SK-N-SH (cell line): ENCODE measurements around the gene SNED1. TPM values are rescaled to one million over a fixed set of nuclear protein-coding genes. Genes with fewer than 3 reads are reported as not detected.

Source experiments
- CTCF ChIA-PET: fragments of 300-600, 350-600 bp; formaldehyde crosslinking; extraction: SDS; loops from one replicate; lab custom pipeline; 2021; lab: Yijun Ruan, JAX
- POLR2A ChIA-PET: fragments of 350-600 bp; sonication (Branson Sonifier 250); formaldehyde crosslinking; extraction: SDS; loops from one replicate; lab custom pipeline; 2020; ENCODE audit warnings: antibody characterized with exemption, inconsistent platforms; lab: Yijun Ruan, JAX
- DNase-seq: peaks from one replicate; pipeline ENCODE4 v3.0.0; 2012
- H2AFZ ChIP-seq: fragments of 200-600 bp; sonication (generic); 2 replicates; pipeline ENCODE4 v1.8.1; 2016; ENCODE audit warnings: antibody characterized with exemption, mild to moderate bottlenecking, low read depth
- H3F3A ChIP-seq: fragments of 200-600 bp; sonication (generic); replicated peaks from 2 replicates; pipeline ENCODE3; 2016; ENCODE audit warnings: antibody characterized with exemption, mild to moderate bottlenecking; ENCODE audit not compliant: insufficient read depth
- H3K27ac ChIP-seq, 2 experiments: fragments of 200-500 bp in 1 of 2; fragments of 200-600 bp in 1 of 2; sonication (Bioruptor generic) in 1 of 2; sonication (generic), shearing (Covaris generic) in 1 of 2; 2 replicates each; pipeline versions ENCODE4 v1.5.1 to v1.6.1; 2014 to 2016; ENCODE audit warnings: low read depth in 2 of 2, inconsistent platforms in 1 of 2, low read length in 1 of 2, mild to moderate bottlenecking in 1 of 2, mixed read lengths in 1 of 2
- H3K27me3 ChIP-seq: fragments of 200-600 bp; sonication (generic), shearing (Covaris generic); 2 replicates; pipeline ENCODE4 v1.6.1; 2016; ENCODE audit warnings: mixed run types; ENCODE audit not compliant: insufficient read depth
- H3K36me3 ChIP-seq, 2 experiments: fragments of 200-500 bp in 1 of 2; fragments of 200-600 bp in 1 of 2; sonication (Bioruptor generic) in 1 of 2; sonication (generic) in 1 of 2; replicated peaks in 1 of 2; 2 replicates each; pipeline versions ENCODE3 to v1.5.1; 2014 to 2016; ENCODE audit warnings: low read length in 1 of 2, mild to moderate bottlenecking in 1 of 2; ENCODE audit not compliant: insufficient read depth in 2 of 2, control insufficient read depth in 1 of 2
- H3K4me1 ChIP-seq, 2 experiments: fragments of 200-500 bp in 1 of 2; fragments of 200-600 bp in 1 of 2; sonication (Bioruptor generic) in 1 of 2; sonication (generic), shearing (Covaris generic) in 1 of 2; 2 replicates each; pipeline versions ENCODE4 v1.5.1 to v1.6.1; 2014 to 2016; ENCODE audit warnings: low read depth in 1 of 2, low read length in 1 of 2, mixed run types in 1 of 2; ENCODE audit not compliant: insufficient read depth in 2 of 2, control insufficient read depth in 1 of 2
- H3K4me2 ChIP-seq: fragments of 200-600 bp; sonication (generic), shearing (Covaris generic); 2 replicates; pipeline ENCODE4 v1.6.1; 2017; ENCODE audit warnings: mixed run types
- H3K4me3 ChIP-seq, 2 experiments: fragments of 200-500 bp in 1 of 2; fragments of 200-600 bp in 1 of 2; sonication (Bioruptor generic) in 1 of 2; sonication (generic), shearing (Covaris generic) in 1 of 2; 2 replicates each; pipeline versions ENCODE4 v1.5.1 to v1.8.1; 2014 to 2016; ENCODE audit warnings: low read depth in 2 of 2, inconsistent platforms in 1 of 2, low read length in 1 of 2, mild to moderate bottlenecking in 1 of 2, mixed read lengths in 1 of 2, moderate library complexity in 1 of 2
- H3K79me2 ChIP-seq: fragments of 200-600 bp; sonication (generic); 2 replicates; pipeline ENCODE4 v1.8.1; 2017; ENCODE audit warnings: mild to moderate bottlenecking; ENCODE audit not compliant: insufficient read depth
- H3K9ac ChIP-seq: fragments of 200-600 bp; sonication (generic); 2 replicates; pipeline ENCODE4 v1.6.1; 2017; ENCODE audit warnings: mixed run types
- H3K9me2 ChIP-seq: fragments of 200-600 bp; sonication (generic); 2 replicates; pipeline ENCODE4 v1.6.1; 2017; ENCODE audit warnings: mixed run types
- H3K9me3 ChIP-seq: fragments of 200-600 bp; sonication (generic); 2 replicates; pipeline ENCODE4 v1.6.1; 2017; ENCODE audit warnings: mixed run types, mild to moderate bottlenecking, moderate library complexity
- H4K20me1 ChIP-seq: fragments of 200-600 bp; sonication (generic); 2 replicates; pipeline ENCODE4 v1.6.1; 2017; ENCODE audit warnings: mild to moderate bottlenecking, mixed run types; ENCODE audit not compliant: insufficient read depth
- CHD2 ChIP-seq: fragments of 150-350 bp; IDR thresholded peaks from 2 replicates; pipeline ENCODE4 v1.6.1; 2018; ENCODE audit warnings: low read length; ENCODE audit not compliant: partially characterized antibody
- EP300 ChIP-seq, 2 experiments: IDR thresholded peaks; 2 replicates each; pipeline versions ENCODE4 v1.4.0 to v1.6.1; 2012; ENCODE audit warnings: borderline replicate concordance in 1 of 2, low read depth in 1 of 2, low read length in 1 of 2
- FOXJ3 ChIP-seq: sonication (generic); formaldehyde crosslinking; IDR thresholded peaks from 2 replicates; pipeline ENCODE4 v1.5.1; 2020; ENCODE audit warnings: mild to moderate bottlenecking, missing genetic modification reagents
- JUND ChIP-seq: IDR thresholded peaks from 2 replicates; pipeline ENCODE4 v1.4.0; 2012
- MEF2A ChIP-seq: IDR thresholded peaks from 2 replicates; pipeline ENCODE4 v1.4.0; 2012; ENCODE audit warnings: low read depth, borderline replicate concordance
- NFIC ChIP-seq: IDR thresholded peaks from 2 replicates; pipeline ENCODE4 v1.4.0; 2012; ENCODE audit warnings: borderline replicate concordance
- NRF1 ChIP-seq: IDR thresholded peaks from 2 replicates; pipeline ENCODE4 v1.6.1; 2012; ENCODE audit warnings: low read depth, mild to moderate bottlenecking, low read length
- PBX3 ChIP-seq: IDR thresholded peaks from 2 replicates; pipeline ENCODE4; 2012
- RCOR1 ChIP-seq: fragments of 150-350 bp; IDR thresholded peaks from 2 replicates; pipeline ENCODE4 v1.6.1; 2017; ENCODE audit warnings: antibody characterized with exemption, low read length
- RFX5 ChIP-seq: IDR thresholded peaks from 2 replicates; pipeline ENCODE4 v1.6.1; 2012; ENCODE audit warnings: mild to moderate bottlenecking, improper control_type of control experiment, low read length
- SMC3 ChIP-seq: IDR thresholded peaks from 2 replicates; pipeline ENCODE4 v1.6.1; 2012; ENCODE audit warnings: low read depth, low read length, improper control_type of control experiment
- YY1 ChIP-seq: IDR thresholded peaks from 2 replicates; pipeline ENCODE4 v1.4.0; 2012; ENCODE audit warnings: low read depth, mild to moderate bottlenecking
- WGBS: methylation state at CpG from one replicate; pipeline ENCODE4 v1.1.6; 2017; ENCODE audit warnings: low lambda C conversion rate; 5-methylcytosine and 5-hydroxymethylcytosine counted together
- polyA plus RNA-seq, 3 experiments: library from polyadenylated mRNA; depleted of rRNA; stranded (reverse); fragments of >200 nt; gene quantifications; 2 replicates each; pipeline ENCODE4 v1.2.3, GENCODE V29; 2012
- TF ChIP-seq, protein P1 (sequence below): fragments of 150-350 bp; IDR thresholded peaks from 2 replicates; pipeline ENCODE4 v1.6.1; 2017; ENCODE audit warnings: antibody characterized with exemption, low read length, low read depth, borderline replicate concordance
- TF ChIP-seq, protein P2 (sequence below): fragments of 200-600 bp; sonication (generic); IDR thresholded peaks from 2 replicates; pipeline ENCODE4 v1.6.1; 2017; ENCODE audit warnings: antibody characterized with exemption, mild to moderate bottlenecking, moderate library complexity
- TF ChIP-seq, protein P3 (sequence below): IDR thresholded peaks from 2 replicates; pipeline ENCODE4 v1.4.0; 2012; ENCODE audit warnings: low read depth, borderline replicate concordance

SNED1 gene
- polyA plus RNA-seq, 1 of the 3 experiments (the other 2 are of a cell fraction), result 0.03 TPM

DNA sequence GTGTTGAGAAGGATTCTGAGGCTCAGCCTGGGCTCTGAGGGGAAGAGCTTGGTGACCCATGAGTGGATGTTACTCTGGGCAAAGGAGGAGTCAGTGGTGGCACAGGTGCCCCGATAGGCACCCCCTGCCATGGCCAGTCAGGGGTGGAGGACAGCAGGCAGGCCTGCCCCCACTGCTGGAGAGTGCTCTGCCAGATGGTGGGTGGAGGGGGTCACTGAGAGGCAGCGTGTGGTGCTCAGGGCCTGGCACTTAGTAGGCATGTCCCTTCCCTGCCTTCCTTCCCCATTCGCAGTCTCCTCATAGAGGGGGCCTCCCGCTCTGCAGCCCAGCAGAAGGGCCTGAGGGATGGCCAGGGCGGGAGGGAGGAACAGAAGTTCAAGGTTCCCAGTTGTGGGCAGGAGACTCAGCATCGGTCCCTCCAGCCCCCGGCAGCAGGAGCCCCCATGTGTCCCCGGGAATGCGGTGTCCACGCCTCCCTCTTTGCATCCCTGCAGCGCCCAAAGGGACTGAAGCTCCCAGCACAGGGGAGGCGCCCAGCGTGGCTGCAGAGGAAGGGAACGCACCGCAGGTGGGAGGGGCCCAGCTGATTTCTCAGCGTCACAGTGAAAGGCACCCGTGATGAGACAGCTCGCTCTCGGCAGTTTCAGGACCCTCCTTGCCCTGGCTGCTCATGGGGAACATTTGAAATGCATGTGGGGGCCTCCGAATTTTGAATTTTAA, 5.7 kb upstream of the SNED1 start:
- no peak overlapping the region for H3K9ac ChIP-seq
- no peak overlapping the region for H3K4me3 ChIP-seq
- DNase-seq, result no peak
- H3K27me3 ChIP-seq, result no peaks in the 10 kb centered on the region
- no peaks in the 10 kb centered on the region for H3K9me3 ChIP-seq
- H3K4me1 ChIP-seq, result no peaks in the 10 kb centered on the region; a peak in 1 of 4 replicates
- ChIA-PET POLR2A (no interaction called here), CTCF (no interaction called here)
- WGBS, result 87% methylated on average over 17 of the region's 20 CpGs
- no peaks in the 10 kb centered on the region for H3K9me2 ChIP-seq
- no peaks in the 10 kb centered on the region for H3K79me2 ChIP-seq
- no peak overlapping the region for H3K4me2 ChIP-seq
- H4K20me1 ChIP-seq, result no peaks in the 10 kb centered on the region
- no peaks in the 10 kb centered on the region for H3F3A ChIP-seq
- no peak overlapping the region for H2AFZ ChIP-seq
- H3K27ac ChIP-seq, result no peak overlapping the region
- no peak for TF ChIP-seq YY1
- TF ChIP-seq NFIC, result no peak
- no peak for TF ChIP-seq CHD2
- TF ChIP-seq JUND, result no peak
- TF ChIP-seq, protein P1, sequence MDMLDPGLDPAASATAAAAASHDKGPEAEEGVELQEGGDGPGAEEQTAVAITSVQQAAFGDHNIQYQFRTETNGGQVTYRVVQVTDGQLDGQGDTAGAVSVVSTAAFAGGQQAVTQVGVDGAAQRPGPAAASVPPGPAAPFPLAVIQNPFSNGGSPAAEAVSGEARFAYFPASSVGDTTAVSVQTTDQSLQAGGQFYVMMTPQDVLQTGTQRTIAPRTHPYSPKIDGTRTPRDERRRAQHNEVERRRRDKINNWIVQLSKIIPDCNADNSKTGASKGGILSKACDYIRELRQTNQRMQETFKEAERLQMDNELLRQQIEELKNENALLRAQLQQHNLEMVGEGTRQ, result no peak
- TF ChIP-seq, protein P2, sequence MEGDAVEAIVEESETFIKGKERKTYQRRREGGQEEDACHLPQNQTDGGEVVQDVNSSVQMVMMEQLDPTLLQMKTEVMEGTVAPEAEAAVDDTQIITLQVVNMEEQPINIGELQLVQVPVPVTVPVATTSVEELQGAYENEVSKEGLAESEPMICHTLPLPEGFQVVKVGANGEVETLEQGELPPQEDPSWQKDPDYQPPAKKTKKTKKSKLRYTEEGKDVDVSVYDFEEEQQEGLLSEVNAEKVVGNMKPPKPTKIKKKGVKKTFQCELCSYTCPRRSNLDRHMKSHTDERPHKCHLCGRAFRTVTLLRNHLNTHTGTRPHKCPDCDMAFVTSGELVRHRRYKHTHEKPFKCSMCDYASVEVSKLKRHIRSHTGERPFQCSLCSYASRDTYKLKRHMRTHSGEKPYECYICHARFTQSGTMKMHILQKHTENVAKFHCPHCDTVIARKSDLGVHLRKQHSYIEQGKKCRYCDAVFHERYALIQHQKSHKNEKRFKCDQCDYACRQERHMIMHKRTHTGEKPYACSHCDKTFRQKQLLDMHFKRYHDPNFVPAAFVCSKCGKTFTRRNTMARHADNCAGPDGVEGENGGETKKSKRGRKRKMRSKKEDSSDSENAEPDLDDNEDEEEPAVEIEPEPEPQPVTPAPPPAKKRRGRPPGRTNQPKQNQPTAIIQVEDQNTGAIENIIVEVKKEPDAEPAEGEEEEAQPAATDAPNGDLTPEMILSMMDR, result no peak
- TF ChIP-seq, protein P3, sequence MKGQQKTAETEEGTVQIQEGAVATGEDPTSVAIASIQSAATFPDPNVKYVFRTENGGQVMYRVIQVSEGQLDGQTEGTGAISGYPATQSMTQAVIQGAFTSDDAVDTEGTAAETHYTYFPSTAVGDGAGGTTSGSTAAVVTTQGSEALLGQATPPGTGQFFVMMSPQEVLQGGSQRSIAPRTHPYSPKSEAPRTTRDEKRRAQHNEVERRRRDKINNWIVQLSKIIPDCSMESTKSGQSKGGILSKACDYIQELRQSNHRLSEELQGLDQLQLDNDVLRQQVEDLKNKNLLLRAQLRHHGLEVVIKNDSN, result no peak
- no peak for TF ChIP-seq FOXJ3 (CRISPR knock-in tag)
- TF ChIP-seq RFX5, result no peak
- no peak for TF ChIP-seq NRF1
- no peak for TF ChIP-seq SMC3
- TF ChIP-seq PBX3, result no peak
- no peak for TF ChIP-seq MEF2A
- TF ChIP-seq RCOR1, result no peak
- TF ChIP-seq EP300 (IDR thresholded peaks at IDR 0.05; ENCODE audit: borderline replicate concordance in 1 of 2, low read depth in 1 of 2, low read length in 1 of 2), result no peak
- H3K36me3 ChIP-seq, result no peaks in the 10 kb centered on the region
